G401.6 (cell line): Measurements from ENCODE around the gene SKA1.

Source experiments
- FAIRE-seq: peaks from 2 replicates; lab custom pipeline; 2012; peaks lifted over from hg19 to GRCh38; lab: Jason Lieb, UNC

SKA1 gene, protein sequence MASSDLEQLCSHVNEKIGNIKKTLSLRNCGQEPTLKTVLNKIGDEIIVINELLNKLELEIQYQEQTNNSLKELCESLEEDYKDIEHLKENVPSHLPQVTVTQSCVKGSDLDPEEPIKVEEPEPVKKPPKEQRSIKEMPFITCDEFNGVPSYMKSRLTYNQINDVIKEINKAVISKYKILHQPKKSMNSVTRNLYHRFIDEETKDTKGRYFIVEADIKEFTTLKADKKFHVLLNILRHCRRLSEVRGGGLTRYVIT

DNA sequence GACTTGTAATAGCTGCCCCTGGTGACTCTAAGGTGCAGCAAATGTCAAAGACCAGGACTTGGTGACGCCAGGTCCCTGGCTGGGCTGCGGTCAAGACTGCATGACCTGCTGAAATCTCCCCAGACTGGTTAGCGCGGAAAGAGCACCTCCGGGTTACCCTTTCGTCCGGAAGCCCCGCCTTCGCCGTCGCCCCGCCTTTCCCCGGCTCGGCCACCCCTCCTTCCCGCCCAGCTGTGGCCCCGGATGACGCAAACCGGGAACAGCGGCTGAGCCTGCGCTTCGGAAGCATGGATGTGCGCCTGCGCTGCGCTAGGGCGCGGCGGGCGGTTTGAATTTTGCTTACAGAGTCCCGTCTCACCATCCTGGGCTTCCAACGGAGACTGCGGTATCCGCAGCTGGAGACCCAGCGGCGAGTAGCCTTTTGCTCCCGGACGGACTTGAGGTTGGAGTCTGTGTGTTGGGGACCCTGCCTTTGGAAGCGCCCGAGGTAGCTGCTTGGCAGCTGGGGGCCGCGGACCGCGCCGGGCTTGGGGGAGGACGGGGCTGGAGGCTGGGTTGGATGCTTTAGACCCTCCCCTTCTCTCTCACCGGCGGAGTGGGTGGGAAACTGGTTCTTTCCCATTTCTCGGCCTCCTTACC, at the start of gene SKA1:
TSS of gene SKA1 (plus strand) at position 294 of the 639 bp plus-strand sequence. CDS start 785 bp downstream, outside the sequence.
- peak; percentile 97 for FAIRE-seq

DNA sequence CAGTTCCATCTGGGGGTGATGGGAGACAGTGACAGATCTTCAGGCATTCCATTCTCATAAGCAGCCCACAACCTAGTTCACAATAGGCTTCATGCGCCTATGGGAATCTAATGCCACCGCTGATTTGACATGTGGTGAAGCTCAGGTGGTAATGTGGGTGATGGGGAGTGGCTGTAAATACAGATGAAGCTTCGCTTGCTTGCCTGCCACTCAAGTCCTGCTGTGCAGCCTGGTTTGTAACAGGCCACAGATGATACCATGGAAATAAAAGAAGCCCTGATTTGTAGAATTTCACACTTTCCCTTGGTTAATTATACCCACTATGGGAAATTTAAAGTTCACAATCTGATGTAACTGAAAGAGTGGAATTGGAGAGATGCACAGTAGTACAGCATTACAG, 46.9 kb upstream of the SKA1 start:
- FAIRE-seq = no peak

DNA sequence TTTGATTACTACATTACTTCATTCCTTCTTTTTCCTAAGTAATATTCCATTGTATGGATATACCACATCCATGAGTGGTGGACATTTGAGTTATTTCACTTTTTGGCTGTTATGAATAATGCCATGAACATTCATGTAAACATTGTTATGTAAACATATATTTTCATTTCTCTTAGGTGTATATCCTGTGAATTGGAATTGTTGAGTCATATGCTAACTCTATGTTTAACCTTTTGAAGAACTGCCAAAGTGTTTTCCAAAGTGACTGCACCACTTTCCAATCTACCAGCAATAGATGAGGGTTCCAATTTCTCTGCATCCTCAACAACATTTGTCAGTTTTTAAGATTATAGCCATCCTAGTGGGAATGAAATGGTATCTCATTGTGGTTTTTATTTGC, 44.7 kb upstream of the SKA1 start:
- no peak for FAIRE-seq

DNA sequence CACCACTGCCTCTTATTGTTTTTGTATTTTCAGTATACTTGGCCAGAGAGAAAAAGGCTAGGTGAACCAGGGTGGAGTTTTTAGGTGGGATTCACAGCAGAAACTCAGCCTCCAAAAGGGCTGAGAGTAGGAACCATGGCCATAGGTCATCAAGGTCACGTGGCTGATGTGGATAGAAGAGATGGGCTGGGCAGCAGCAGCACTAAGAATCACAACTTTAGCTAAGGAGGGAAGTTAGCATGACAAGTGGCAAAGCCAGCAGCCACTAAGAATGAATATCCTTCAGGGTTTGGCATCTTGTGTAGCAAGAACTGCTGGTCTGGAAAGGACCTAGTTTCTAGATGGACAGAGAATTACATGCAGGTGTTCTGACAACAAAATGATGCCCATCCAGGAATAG, 43.2 kb upstream of the SKA1 start:
- FAIRE-seq = no peak

DNA sequence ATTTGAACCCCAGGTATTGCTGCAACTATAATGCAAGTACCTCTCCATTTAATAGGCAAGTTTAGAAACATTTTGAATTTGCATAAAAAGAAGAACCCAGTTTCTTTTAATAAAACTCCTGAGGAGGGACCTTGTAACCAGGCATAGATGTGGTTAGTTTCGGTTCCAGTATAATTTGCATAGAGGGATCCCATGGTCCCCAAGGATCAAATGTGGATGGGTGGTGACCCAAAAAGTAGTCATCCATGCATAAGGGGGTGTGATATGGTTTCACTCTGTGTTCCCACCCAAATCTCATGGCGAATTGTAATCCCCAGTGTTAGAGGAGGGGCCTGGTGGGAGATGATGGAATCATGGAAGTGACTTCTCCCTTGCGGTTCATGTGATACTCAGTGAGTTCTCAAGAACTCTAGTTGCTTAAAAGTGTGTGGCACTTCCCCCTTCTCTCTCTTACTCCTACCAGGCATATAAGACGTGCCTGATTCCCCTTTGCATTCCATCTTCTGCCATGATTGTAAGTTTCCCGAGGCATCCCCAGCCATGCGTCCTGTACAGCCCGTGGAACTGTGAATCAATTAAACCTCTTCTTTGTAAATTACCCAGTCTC, 40.2 kb upstream of the SKA1 start:
- FAIRE-seq = no peak

DNA sequence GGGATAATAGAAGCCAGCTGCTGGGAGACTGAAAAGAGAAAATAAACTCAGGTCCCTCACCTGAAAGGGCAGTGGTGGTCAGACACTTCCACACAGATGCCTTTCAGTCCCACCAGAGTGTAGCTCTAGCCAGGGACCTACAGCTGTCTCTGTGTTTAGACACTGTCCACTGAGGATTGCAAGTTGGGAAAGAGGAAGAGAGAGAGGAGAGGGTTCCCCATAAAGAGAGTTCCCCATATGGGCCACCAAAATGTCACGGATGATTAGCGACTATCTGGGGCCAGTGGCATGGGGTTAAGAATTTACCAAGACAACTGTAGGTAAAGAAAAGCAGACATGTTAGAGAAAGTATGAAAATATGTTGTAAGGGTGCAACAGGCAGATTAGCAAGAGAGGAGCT, 36.7 kb upstream of the SKA1 start:
- no peak for FAIRE-seq

DNA sequence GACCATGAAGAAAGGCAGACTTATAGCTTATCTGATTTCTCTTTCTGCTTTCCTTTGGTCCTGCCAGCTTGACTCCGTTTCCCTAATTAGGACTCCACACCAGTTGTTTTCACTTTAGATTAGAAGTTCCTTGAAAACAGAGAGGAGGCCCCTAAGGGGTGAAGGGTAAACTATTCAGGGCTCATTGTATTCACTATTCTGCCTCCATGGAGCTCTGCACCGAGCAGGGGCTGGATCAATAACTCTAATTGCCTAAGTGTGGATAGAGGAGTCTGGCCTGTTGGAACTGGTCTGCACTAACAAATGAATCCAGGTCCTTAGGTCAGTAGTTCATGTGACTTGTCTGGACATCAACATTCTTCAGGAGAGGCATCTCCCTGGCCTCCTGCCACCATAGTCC, 36.1 kb upstream of the SKA1 start:
- no peak for FAIRE-seq

DNA sequence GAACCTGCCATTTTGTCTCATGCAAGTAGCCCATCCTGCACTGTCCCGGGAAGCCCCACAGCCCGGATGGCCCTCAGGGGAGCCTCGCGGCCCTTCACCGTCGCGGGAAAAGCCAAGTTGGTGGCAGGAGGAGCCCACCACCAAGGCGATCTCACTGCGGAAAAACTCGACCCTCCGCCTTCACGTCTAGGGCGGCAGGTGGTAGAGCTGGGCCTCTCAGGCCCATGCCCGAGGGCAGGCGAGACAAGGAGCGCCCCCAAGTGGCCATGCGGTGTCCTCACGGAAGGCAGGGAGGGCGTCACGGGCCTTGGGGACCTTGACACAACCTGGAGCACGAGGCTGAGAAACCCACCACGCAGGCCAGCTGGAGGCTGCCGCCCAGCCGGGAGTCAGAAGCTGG, 34.8 kb upstream of the SKA1 start:
- no peak for FAIRE-seq

DNA sequence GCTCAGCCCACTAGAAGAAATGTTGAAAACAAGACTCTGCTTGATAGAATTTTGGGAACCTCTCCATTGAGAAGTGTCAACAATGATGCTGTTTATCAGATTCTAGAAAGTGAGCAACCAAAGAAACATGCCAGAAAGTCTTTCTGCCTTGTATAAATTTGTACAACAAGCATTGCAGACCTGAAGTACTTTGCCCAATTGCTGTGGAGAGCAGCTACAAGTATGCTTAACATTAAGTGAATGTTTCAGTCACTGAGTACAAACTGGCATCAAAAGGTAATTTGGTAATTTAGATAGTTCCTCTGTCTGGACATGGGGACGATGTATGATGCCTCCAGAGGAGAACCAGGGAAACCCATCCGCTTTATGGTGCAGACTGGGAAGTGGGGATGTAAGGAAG, 33.4 kb upstream of the SKA1 start:
- FAIRE-seq = no peak

DNA sequence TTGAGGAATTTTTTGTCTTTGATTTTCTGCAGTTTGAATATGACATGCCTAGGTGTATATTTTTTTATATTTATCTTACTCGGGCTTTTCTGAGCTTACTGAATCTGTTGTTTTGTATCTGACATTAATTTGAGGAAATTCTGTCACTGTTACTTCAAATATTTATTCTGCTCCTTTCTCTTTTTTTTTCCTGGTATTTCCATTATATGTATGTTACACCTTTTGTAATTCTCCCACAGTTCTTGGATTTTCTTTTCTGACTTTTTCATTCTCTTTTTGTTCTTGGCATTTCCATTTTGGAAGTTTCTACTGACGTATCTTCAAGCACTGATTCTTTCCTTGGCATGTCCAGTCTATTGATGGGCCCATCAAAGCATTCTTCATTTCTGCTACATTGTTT, 24.1 kb upstream of the SKA1 start:
- no peak for FAIRE-seq

DNA sequence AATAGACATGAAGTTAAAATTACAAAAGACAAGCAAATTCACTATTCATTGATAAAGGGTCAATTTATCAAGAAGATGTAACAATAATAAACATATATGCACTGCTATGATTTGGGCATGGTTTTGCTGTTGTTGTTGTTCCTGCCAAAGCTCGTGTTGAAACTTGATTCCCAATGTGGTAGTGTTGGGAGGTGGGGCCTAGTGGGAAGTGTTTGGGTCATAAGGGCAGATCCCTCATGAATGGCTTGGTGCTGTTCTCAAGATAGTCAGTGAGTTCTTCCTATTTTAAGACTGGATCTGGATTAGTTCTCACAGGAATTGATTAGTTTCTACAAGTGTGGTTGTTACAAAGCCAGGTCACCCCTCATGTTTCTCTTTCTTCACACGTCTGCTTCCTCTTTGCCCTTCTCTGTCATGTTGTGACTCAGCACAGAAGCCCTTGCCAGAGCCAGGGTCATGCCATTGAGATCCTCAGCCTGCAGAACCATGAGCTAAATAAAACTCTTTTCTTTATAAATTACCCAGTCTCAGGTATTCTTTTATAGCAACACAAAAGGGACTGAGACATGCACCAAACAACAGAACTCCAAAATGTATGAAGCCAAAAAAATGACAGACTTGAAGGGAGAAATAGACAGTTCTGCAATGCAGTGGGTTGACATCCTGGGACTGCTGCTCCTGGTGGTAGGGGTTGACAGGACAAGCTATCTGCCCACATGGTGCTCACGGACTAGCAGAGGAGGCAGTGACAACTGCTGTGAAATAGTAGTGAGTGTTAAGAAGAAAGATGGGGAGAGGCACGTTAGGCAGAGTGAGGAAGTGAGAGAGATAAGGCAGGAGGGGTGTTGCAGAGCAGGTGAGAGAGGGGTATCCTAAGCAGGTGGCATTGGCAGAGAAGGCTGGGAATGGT, 18.6 kb upstream of the SKA1 start:
- FAIRE-seq = no peak

DNA sequence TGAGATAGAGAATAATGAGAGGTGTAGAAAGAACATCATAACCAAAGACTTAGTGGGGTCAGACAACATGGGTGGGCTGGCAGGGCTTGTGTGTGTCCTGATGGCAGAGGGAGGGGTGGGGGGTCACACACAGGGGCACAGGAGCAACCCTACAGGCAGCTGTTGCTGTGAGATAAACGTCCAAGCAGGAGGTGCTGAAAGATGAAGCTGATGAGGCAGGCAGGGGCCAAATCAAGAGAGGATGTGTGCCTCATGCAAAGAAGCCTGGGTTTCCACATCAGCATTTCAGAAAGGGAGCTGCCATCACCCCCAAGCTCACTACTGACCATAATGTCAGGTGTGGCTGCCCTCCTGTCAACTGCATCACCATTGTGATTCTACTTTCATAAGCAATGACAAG, 16.0 kb upstream of the SKA1 start:
- no peak for FAIRE-seq

DNA sequence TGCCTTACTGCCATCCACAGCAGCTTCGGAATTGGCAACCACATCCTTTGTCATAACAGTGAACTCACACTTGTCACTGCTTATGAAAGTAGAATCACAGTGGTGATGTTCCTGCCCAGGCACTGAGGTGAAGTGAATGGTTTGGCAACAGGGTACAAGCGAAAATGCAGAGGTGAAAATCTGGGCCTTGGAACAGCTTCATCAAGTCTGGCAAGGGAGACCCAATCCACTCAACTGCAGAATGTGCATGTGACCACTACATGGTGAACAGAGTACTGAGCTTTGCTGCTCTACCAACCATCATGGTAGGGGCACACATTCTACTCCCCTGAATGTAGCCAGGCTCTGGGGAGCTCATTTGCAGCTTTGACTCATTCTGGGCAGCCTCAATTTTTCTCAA, 15.0 kb upstream of the SKA1 start:
- FAIRE-seq = no peak

DNA sequence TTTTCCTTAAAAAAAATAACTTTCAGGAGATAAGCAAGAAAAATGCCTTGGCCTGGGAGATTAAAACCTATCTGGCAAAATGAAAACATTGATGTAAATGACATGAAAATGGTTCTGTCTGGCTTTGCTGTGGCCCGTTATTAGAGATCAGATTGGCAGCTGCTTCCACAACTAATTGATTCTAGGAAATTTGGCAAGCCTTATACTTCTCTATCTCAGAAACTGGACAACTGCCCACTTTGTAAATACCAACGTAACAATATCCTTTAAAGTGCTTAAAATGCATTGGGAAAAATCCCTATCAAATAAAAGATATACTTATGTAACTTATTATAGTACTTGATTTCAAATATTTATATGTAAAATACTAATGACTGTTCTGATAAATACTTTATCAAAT, 14.2 kb upstream of the SKA1 start:
- FAIRE-seq = no peak

DNA sequence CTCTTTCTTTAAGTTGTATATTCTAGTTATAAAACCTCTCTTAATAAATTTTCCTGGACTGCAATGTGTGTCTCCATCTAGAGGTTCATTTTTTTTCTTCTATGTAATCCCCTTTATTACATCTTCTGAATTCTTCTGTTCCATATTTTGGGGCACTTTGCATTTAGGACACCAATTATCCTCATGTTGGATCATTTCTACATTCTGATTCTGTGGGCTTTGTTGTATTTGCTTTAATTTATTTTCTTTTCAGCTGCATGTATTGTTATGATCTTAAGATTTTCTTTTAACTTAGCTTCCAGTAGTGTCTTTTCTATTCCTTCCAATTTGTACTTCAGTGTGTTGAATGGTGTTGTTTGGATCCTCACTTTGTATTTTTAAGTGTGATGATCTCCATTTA, 5.2 kb upstream of the SKA1 start:
- no peak for FAIRE-seq

DNA sequence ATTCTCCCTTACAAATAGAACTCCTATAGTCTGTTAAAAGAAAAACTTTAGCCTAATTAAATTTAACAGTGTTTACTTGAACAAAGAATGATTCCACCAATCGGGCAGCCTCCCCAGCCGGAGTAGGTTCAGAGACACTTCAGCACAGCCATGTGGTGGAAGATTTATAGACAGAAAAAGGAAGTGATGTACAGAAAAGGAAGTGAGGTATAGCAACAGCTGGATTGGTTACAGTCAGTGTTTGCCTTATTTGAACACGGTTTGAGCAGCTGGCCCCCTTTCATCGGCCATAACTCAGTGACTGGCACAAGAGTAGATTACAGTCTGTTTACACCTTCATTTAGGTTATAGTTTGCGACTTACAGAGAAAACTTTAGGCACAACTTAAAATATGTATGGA, 2.1 kb upstream of the SKA1 start:
- no peak for FAIRE-seq

DNA sequence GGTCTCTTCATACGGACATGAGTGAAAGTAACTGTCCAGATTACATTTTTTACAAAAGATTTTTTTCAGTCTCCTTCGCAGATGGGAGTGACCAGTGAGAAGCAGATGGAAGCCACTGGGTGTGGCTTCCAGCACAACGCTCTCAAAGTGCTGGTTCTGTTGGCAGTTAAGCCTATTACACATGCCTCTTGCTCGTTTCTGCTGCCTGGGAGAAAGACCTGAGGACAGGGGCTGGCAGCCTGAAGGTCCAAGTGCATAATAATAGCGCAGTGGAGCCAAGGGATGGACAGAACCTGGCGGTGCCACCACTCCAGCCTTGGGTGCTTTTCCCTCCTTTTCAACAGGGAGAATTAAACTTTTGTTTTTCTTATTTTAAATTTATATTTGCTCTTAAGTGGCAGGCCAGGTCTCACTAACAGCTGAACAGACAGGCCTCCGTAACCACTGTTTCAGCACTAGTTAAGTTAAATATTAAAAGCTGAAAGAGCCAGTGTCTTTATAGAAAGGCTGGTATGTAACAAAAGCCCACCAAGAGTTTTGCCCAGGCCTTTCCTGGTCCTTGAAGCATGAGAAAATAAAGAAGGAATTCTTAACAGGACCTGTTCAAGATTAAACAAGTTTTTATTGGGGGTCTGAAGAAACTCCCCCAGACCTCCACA, 1.2 kb upstream of the SKA1 start:
- no peak for FAIRE-seq

DNA sequence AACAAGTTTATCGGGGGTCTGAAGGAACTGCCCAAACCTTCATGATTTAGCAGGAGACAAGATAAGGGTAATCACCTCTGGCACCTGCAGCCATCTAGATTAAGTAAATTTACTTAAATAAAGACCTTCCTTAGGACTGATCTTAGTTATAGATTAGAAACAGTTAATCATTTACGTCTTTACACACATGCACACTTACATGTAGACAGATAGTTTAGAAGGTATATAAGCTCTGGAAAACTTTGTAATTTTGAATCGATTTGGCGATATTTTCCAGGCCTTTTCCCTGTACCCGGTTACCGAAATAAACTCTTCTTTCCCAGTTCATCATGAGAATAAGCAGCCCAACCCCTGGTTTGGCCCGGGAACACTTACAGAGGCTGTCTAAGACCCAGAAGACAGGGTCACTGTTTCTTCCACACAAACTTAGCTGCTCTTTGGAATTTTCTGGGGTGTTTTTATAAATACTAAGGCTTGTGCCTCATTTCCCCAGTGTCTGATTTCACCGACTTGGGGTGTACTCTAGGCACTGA, 560 bp upstream of the SKA1 start:
- FAIRE-seq = no peak

DNA sequence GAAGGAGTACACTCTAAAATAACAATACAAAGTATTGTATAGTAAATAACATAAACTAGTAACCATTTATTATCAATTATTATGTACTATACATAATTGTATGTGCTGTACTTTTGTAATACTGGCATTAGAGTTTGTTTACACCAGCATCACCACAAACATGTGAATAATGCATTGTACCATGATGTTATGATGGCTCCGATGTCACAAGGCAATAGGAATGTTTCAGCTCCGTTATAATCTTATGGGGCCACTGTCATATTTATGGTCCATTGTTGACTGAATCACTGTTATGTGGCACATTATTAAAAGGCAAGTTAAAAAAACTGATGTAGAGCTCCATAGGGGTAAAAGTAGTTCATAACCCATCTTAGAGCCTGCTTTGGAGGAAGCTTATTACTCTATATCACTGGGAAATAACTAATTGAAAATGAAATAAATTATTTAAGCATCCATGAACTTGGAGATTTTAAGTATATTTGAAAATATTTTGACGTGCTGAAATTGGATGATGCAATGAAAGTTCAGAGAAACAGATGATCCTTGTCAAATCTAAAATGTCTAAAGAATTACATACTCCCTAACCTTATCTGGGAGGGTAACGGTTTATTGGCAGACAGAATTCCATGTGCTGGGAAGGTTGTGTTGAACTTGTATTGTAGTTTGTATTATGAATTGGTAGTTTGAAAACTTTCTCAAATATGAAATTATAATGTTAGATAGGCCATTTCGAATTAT, 2.4 kb downstream of the SKA1 start:
- no peak for FAIRE-seq

DNA sequence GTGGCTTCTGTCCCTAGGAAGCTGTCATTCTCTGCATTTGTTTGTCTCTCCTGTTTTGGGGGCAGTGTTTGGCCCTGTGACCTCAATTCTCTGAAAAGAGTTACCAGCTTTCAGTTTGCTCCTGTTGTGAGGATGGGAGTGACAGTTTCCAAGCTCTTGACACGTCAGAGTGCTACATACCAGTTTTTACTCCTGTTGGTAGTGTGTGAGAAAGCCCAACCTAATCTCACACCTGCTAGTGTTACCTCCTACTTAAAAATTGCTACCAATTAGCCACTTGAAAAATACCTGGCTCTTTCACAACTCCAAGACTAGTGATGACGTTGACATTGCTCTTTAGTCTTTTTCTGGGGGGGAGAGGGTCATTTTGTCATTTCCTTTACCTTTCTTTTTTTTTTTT, 14.1 kb downstream of the SKA1 start:
- no peak for FAIRE-seq

DNA sequence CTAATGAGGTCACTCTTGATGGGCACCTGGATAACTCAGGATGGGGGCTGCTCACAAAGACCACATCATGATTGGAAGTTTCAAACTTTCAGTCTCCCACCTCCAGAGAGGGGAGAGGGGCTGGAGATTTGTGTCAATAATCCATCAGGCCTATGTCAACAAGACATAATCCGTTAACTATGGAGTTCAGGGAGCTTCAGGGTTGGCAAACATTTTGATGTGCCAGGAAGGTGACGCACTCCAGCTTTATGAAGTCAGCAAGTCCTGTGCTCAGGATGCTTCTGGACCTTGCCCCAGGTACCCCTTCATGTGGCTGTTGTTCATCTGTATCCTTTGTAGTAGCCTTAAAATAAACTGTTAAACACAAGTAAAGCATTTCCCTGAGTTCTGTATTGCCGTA, 19.0 kb downstream of the SKA1 start:
- no peak for FAIRE-seq
